Liver (tissue), 9 donors: ENCODE measurements around the gene GRB7. TPM values are rescaled to one million over a fixed set of nuclear protein-coding genes. Genes with fewer than 3 reads are reported as not detected.

Experiments
- DNase-seq: peaks from one replicate; pipeline ENCODE4 v3.0.0-alpha.2; 2017; ENCODE audit warnings: low spot score
- H3K27ac ChIP-seq, 2 donors: one replicate each; pipeline ENCODE4 v1.7.0; 2013; ENCODE audit warnings: inconsistent platforms in 2 of 2, low read length in 2 of 2, control low read depth in 1 of 2, low read depth in 1 of 2, mild to moderate bottlenecking in 1 of 2
- H3K27me3 ChIP-seq, 4 donors: one replicate each; pipeline versions ENCODE4 v1.6.1 to v1.7.0; 2013; ENCODE audit warnings: low read length in 3 of 4, inconsistent platforms in 1 of 4, mild to moderate bottlenecking in 1 of 4, moderate library complexity in 1 of 4; ENCODE audit not compliant: control insufficient read depth in 4 of 4, insufficient read depth in 4 of 4
- H3K36me3 ChIP-seq, 4 donors: one replicate each; pipeline versions ENCODE4 v1.6.1 to v1.7.0; 2013; ENCODE audit warnings: low read length in 3 of 4, mild to moderate bottlenecking in 3 of 4, low read depth in 1 of 4, moderate library complexity in 1 of 4; ENCODE audit not compliant: control insufficient read depth in 4 of 4, insufficient read depth in 3 of 4
- H3K4me1 ChIP-seq, 4 donors: one replicate each; pipeline versions ENCODE4 v1.6.1 to v1.7.0; 2013; ENCODE audit warnings: low read length in 3 of 4, mild to moderate bottlenecking in 3 of 4, moderate library complexity in 1 of 4; ENCODE audit not compliant: control insufficient read depth in 4 of 4, insufficient read depth in 4 of 4
- H3K4me3 ChIP-seq, 3 donors: one replicate each; pipeline versions ENCODE4 v1.6.1 to v1.7.0; 2013; ENCODE audit warnings: low read length in 3 of 3, control low read depth in 1 of 3, low read depth in 1 of 3, mild to moderate bottlenecking in 1 of 3
- H3K9ac ChIP-seq, 2 donors: one replicate each; pipeline ENCODE4 v1.7.0; 2013; ENCODE audit warnings: low read length in 2 of 2, mild to moderate bottlenecking in 2 of 2, moderate library complexity in 2 of 2, control low read depth in 1 of 2, low read depth in 1 of 2
- H3K9me3 ChIP-seq, 4 donors: one replicate each; pipeline versions ENCODE4 v1.6.1 to v1.7.0; 2013; ENCODE audit warnings: low read length in 3 of 4; ENCODE audit not compliant: control insufficient read depth in 4 of 4
- ATF3 ChIP-seq: IDR thresholded peaks from 2 replicates; pipeline ENCODE4 v1.6.1; 2016; ENCODE audit warnings: antibody characterized with exemption
- CTCF ChIP-seq: fragments of 150-350 bp; IDR thresholded peaks from 2 replicates; pipeline ENCODE4 v1.5.1; 2017; ENCODE audit warnings: improper control_type of control experiment, low read depth, low read length; ENCODE audit not compliant: missing input control
- EGR1 ChIP-seq, 2 donors: IDR thresholded peaks; 2 replicates each; pipeline ENCODE4 v1.6.1; 2016 to 2018; ENCODE audit warnings: antibody characterized with exemption in 2 of 2, low read depth in 2 of 2
- FOXA2 ChIP-seq: IDR thresholded peaks from 2 replicates; pipeline ENCODE4 v1.6.1; 2016; ENCODE audit warnings: antibody characterized with exemption
- GABPA ChIP-seq, 2 donors: IDR thresholded peaks in 1 of 2; conservative IDR thresholded peaks in 1 of 2; 2 replicates each; pipeline ENCODE4 v1.6.1; 2016; ENCODE audit warnings: antibody characterized with exemption in 2 of 2, mild to moderate bottlenecking in 1 of 2, moderate library complexity in 1 of 2
- HNF4A ChIP-seq, 2 donors: conservative IDR thresholded peaks; 2 replicates each; pipeline ENCODE4 v1.6.1; 2016; ENCODE audit warnings: antibody characterized with exemption in 2 of 2, mild to moderate bottlenecking in 2 of 2
- HNF4G ChIP-seq: IDR thresholded peaks from 2 replicates; pipeline ENCODE4 v1.6.1; 2016; ENCODE audit warnings: antibody characterized with exemption
- JUND ChIP-seq, 2 donors: IDR thresholded peaks; 2 replicates each; pipeline ENCODE4 v1.6.1; 2016; ENCODE audit warnings: antibody characterized with exemption in 2 of 2
- NR2F2 ChIP-seq: IDR thresholded peaks from 2 replicates; pipeline ENCODE4 v1.6.1; 2016; ENCODE audit warnings: antibody characterized with exemption
- RAD21 ChIP-seq, 2 donors: IDR thresholded peaks; 2 replicates each; pipeline ENCODE4 v1.6.1; 2016; ENCODE audit warnings: antibody characterized with exemption in 2 of 2, mild to moderate bottlenecking in 2 of 2
- REST ChIP-seq: IDR thresholded peaks from 2 replicates; pipeline ENCODE4 v1.6.1; 2016; ENCODE audit warnings: antibody characterized with exemption, mild to moderate bottlenecking
- RXRA ChIP-seq, 2 donors: IDR thresholded peaks; 2 replicates each; pipeline ENCODE4 v1.6.1; 2017 to 2018; ENCODE audit warnings: antibody characterized with exemption in 2 of 2, mild to moderate bottlenecking in 1 of 2
- SP1 ChIP-seq: IDR thresholded peaks from 2 replicates; pipeline ENCODE4 v1.6.1; 2018; ENCODE audit warnings: antibody characterized with exemption, mild to moderate bottlenecking
- YY1 ChIP-seq: IDR thresholded peaks from 2 replicates; pipeline ENCODE4 v1.6.1; 2016; ENCODE audit warnings: antibody characterized with exemption, mild to moderate bottlenecking
- ZBTB33 ChIP-seq: IDR thresholded peaks from 2 replicates; pipeline ENCODE4 v1.6.1; 2016; ENCODE audit warnings: antibody characterized with exemption
- WGBS: extraction: QIAGEN DNeasy Blood & Tissue Kit; methylation state at CpG from one replicate; pipeline ENCODE4 v1.1.7; 2013; 5-methylcytosine and 5-hydroxymethylcytosine counted together
- polyA plus RNA-seq, 2 donors: library from polyadenylated mRNA; stranded (reverse) in 1 of 2; unstranded in 1 of 2; fragments of 200-250 nt in 1 of 2; fragments of >200 nt in 1 of 2; fragmentation: Nextera tagmentation in 1 of 2; extraction: Ambion mirVana in 1 of 2; gene quantifications; one replicate each; pipeline versions ENCODE4 v1.2.1 to v1.2.3, GENCODE V29; 2013 to 2015
- total RNA-seq, 2 donors: library from RNA; depleted of rRNA; stranded (reverse); fragments of >200 nt; gene quantifications; one replicate each; pipeline ENCODE4 v1.2.3, GENCODE V29; 2014
- donor health status: healthy.
- donor health status: healthy.
- donor health status: healthy.
- donor health status: healthy.
- donor health status: healthy.

The GRB7 gene
- total and polyA plus RNA-seq, 4 donors = 1.9 to 6.8 (median 2.5) TPM

- TF ChIP-seq CTCF (no peak), RAD21 (IDR thresholded peaks at IDR 0.05) (no peak), JUND (IDR thresholded peaks at IDR 0.05) (no peak), ZBTB33 (no peak), NR2F2 (no peak), RXRA (IDR thresholded peaks at IDR 0.05) (no peak), YY1 (no peak), REST (no peak), GABPA (IDR thresholded peaks at IDR 0.05 in 1 of 2, conservative IDR thresholded peaks at IDR 0.05 in 1 of 2) (no peak), HNF4G (no peak), EGR1 (IDR thresholded peaks at IDR 0.05; ENCODE audit: low read depth in 2 of 2) (no peak), SP1 (no peak), ATF3 (no peak), FOXA2 (no peak), HNF4A (conservative IDR thresholded peaks at IDR 0.05) (no peak)
Measured at GRCh38 chr17:39792526-39793221, 54.9 kb downstream of the GRB7 start.

More at GRCh38 chr17:39792526-39793221, 54.9 kb downstream of the GRB7 start:
- Histone ChIP-seq H3K4me3 (no peak overlapping the region), H3K9me3 (no peaks in the 10 kb centered on the region), H3K9ac (no peak overlapping the region), H3K36me3 (no peaks in the 10 kb centered on the region), H3K4me1 (peaks cover 0 to 2% (median 0%) of the 10 kb centered on the region in 4 donors), H3K27me3 (no peaks in the 10 kb centered on the region), H3K27ac (no peak overlapping the region)
- WGBS = 80% methylated on average over 10 of the region's 10 CpGs
- no peak for DNase-seq
